HS-5 (cell line): ENCODE results near the gene NANS.
"Not testable (repeated sequence)": the region's sequence is repeated elsewhere in the genome, so short reads cannot be mapped to it uniquely, and the experiment has no call there.

Experiments used
- DNase-seq: peaks from one replicate; pipeline ENCODE4 v3.0.0-alpha.2; 2012; ENCODE audit warnings: low read depth

NANS gene

GRCh38 chr9:98056269-98057137 lies at the start of gene NANS:
Gene NANS, plus strand, starts transcription at chr9:98056732. Its CDS starts 77 bp downstream, at chr9:98056809.
- peak; percentile 80 for DNase-seq

- no peak for DNase-seq
These were observed 49.1 kb upstream of the NANS start for GRCh38 chr9:98007251-98007928.

DNA sequence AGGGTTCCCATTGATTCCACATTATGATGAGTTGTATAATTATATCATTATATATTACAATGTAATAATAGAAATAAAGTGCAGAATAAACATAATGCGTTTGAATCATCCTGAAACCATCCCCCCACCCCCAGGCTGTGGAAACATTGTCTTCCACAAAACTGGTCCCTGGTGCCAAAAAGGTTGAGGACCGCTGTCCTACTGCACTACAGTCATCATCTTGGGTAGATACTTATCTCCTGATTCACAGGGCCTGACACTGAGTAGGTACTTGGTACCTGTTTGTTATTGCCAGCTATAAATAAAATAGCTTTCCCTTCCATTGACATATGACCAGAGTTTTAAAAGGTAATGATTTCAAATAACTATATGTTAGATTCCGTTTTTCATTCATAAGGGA lies 47.8 kb upstream of the NANS start:
- DNase-seq = no peak

DNA sequence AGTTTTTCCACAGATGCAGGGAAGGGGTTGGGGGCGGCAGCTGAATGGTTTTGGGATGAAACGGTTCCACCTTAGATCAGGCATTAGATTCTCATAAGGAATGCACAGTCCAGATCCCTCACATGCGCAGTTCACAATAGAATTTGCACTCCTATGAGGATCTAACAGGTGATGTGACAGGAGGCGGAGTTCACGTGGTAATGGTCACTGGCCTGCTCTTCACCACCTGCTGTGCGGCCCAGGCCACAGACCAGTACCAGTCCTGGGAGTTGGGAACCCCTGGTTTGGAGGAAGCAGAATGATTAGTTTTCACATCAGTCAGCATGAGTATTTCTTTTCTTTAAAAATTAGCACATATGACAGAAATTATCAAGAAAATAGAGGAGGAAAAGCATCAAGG lies 47.1 kb upstream of the NANS start:
- DNase-seq = no peak

GRCh38 chr9:98009936-98010335 lies 46.6 kb upstream of the NANS start:
- no peak for DNase-seq

- peak; percentile 31 for DNase-seq
These were observed 46.1 kb upstream of the NANS start for GRCh38 chr9:98010445-98010844.

GRCh38 chr9:98011122-98011521 lies 45.4 kb upstream of the NANS start:
- DNase-seq = no peak

DNA sequence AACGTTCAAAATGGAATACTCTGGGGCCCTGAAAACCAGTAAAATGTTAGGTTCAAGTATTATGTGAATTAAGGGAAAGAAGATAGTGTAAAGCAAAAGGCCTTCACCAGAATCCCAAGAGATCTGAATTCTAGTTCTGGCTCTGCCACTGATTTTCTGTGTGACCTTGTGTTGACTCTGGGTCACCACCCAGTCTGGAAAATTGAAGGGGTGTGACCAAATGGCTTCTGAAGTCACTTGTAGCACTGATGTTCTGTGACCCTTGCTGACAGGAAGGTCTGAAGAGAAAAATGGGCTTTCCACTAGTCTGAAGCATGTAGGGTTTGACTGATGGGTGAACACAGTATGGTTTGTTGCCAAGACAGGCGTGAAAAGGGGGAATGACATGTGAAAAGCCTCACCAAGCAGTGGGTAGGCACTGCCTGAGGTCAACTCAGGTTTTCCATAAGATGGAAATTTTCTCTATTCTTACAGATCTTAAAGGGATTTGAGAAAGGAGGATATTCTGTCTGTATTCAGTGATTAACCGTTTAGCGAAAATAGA lies 40.3 kb upstream of the NANS start:
- DNase-seq = no peak

DNA sequence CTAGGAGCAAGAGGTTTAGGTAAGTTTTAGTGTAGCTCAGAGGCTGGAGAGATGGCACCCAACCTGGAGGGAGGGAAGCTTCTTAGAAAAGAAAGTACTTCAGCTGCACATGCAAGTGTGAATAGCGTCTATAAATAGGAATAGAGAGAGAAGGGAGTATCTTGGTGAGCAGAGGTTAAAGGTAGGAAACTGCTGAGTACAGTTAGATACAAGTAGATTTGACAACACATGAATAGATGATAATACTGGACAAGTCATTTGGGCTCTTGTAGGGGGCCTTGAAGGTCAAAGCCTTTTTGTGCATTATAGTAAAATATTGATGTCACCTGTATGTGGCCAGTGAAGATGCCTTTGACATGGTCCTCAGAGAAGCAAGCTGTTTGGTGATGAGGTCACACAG lies 39.2 kb upstream of the NANS start:
- no peak for DNase-seq

- no peak for DNase-seq
These were observed 38.2 kb upstream of the NANS start for GRCh38 chr9:98018347-98018746.

GRCh38 chr9:98019098-98019497 lies 37.4 kb upstream of the NANS start:
- no peak for DNase-seq

DNA sequence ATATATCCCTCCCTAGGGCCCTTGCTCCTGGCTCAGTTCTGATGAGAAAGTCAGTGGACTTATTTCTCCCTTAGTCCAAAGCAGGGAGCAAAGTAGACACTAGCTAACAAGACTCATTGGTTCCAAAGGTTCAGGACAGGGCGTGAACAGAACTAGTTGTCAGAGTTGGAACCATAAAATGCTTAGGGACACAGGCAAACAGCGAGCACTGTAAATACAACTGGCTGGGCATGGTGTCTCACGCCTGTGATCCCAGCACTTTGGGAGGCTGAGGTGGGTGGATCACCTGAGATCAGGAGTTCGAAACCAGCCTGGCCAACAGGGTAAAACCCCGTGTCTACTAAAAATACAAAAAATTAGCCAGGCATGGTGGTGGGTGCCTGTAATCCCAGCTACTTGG lies 36.7 kb upstream of the NANS start:
- DNase-seq = not testable (repeated sequence)

DNA sequence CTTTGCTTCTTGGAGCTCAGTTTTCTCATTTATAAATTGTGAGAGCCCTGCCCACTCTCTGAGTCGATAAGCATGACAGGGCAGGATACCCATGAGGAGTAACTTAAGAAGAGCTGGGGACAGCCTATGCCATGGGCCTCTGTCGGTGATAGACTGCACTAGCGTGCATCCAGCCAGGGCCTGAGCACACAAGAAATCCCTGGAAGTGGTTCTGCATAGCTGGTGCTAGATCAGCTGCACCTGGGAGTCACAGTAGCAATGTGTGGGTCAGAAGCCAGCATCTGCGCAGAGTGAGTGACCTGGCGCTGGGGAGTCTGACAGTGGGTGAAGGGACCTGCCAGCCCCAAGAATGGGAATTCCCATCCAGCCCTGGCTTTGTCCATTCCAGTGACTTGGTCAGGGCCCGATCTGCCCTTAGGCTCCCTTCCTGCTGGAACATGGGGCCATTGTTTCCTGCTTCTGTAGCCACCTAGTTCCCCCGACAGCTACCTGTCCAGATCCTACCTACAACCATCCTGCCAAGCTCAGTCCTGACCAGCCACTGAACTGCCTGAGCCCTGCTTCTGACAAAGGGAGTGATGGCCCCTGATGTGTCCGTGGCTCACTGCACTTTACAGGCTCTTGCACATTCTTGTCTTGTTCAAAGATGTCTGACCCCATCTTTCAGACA lies 35.9 kb upstream of the NANS start:
- no peak for DNase-seq

- DNase-seq = no peak
These were observed 35.1 kb upstream of the NANS start for GRCh38 chr9:98021306-98022040.

DNA sequence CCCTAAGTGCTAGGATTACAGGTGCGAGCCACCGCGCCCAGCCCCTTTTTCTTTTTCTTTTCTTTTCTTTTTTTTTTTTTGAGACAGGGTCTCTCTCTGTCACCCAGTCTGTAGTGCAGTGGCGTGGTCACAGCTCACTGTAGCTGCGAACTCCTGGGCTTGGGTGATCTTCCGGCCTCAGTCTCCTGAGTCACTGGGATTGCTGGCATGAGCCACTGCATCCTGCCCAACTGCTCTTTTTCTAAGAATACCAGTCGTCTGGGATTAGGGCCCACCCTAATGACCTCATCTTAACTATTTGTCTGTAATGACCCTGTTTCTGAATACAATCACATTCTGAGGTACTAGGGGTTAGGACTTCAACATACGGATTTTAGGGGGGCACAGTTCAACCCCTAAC lies 34.1 kb upstream of the NANS start:
- no peak for DNase-seq

GRCh38 chr9:98024702-98025101 lies 31.8 kb upstream of the NANS start:
- no peak for DNase-seq

- DNase-seq = no peak
These were observed 25.4 kb upstream of the NANS start for GRCh38 chr9:98031169-98031568.

DNA sequence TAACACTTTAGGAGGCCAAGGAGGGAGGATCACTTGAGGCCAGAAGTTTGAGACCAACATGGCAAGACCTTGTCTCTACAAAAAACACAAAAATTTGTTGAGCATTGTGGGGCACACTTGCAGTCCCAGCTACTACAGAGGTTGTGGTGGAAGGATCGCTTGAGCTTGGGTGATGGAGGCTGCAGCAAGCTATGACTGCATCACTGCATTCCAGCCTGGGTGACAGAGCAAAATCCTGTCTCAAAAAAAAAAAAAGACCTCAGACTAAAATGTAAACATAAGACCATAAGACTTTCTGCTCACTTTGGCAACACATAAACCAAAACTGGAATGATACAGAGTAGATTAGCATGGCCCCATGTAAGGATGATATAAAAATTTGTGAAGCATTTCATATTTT lies 24.6 kb upstream of the NANS start:
- no peak for DNase-seq

DNA sequence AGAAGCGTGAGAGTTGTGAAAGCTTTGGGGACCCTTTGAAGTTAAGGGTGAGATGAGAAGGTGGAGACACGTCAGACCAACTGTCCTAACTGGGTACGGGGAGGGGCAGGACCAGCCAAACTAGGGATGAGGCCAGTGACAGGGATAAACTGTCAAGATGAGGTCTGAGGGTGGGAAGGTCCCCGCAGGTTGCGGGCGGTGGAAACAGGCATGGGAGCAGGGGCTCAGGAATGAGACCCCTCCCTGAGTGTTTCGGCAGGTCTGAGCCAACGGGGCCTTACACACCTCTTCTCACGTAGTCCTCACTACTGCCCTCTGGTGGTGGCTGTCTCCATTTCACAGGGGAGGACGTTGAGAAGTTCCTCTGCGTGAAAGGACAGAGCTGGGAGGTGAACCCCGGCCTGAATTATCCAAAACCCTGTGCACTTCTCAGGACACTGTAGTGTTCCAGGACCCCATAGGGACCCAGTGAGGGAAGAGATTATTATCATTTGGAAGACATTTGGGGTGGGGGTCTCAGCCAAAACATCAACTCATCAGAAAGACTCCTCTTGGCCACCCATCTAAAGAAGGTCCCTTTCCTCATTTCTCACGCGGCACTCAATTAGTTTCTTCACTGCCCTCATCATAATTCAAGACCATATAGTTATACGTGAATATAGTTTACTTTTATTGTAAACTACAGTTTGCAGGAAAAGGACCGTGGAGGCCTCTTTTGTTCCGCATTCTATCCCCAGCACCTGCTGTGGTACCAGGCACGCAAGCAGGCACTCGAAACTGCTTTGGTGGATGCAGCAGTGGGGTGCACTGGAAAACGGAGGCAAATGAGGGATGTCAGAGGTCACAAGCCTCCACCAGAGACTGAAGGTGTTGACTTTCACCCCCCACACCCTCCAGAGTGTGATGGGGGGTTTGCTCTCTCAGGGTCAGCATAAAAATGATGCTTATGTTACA lies 21.7 kb upstream of the NANS start:
- no peak for DNase-seq

- DNase-seq = no peak
These were observed 19.2 kb upstream of the NANS start for GRCh38 chr9:98037357-98037756.

GRCh38 chr9:98038958-98039357 lies 17.6 kb upstream of the NANS start:
- no peak for DNase-seq
